Activated T-helper 1 cell treated with anti-CD3 and anti-CD28 coated beads, Interleukin-2, amount 50 U/mL, for 16 hours (primary cell): ENCODE measurements around the gene RNF14.
A peak's percentile ranks its signal among the peaks of the same experiment; 100 is the strongest.
"Not testable (repeated sequence)": the region's sequence is repeated elsewhere in the genome, so short reads cannot be mapped to it uniquely, and the experiment has no call there.

ENCODE experiments used
- DNase-seq, 2 donors: peaks; one replicate each; pipeline ENCODE4 v3.0.0-alpha.2; 2020; ENCODE audit warnings: low read depth in 1 of 2, low spot score in 1 of 2

RNF14 gene

DNA sequence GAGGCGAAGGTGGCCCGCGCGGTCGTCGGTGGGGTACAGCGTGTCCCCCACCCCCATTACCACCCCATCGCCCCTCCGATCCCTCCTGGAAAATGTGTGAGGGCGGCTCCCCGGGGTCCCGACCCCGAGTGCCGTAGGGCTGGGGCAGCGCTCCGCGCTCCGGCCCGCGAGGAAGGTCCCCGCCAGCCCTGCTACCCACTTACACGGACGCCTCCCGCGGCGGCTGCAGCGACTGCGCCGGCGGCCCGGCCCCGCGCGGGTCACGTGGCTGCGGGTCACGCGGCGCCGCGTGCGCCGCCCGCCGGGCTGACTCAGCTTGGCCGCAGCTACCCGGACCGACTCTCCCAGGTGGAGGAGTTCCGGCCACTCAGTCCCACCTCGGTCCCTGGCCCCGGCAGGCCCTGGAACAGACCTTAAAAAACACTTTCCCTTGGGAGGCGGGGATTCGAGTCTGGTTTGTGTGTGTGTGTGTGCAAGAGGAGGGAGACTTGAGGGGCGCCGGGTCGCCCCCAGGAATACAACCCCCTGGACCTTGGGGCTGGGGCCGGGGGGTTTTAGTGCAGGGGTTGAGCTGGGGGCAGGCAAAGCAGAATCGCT lies 44.0 kb downstream of the RNF14 start, which contains the start of gene GNPDA1:
GNPDA1 (minus strand) TSS at position 236 of the 597 bp plus-strand sequence. CDS start 992 bp downstream, outside the sequence.
- peak in 1 of 2 donors; percentile 64 for DNase-seq

DNA sequence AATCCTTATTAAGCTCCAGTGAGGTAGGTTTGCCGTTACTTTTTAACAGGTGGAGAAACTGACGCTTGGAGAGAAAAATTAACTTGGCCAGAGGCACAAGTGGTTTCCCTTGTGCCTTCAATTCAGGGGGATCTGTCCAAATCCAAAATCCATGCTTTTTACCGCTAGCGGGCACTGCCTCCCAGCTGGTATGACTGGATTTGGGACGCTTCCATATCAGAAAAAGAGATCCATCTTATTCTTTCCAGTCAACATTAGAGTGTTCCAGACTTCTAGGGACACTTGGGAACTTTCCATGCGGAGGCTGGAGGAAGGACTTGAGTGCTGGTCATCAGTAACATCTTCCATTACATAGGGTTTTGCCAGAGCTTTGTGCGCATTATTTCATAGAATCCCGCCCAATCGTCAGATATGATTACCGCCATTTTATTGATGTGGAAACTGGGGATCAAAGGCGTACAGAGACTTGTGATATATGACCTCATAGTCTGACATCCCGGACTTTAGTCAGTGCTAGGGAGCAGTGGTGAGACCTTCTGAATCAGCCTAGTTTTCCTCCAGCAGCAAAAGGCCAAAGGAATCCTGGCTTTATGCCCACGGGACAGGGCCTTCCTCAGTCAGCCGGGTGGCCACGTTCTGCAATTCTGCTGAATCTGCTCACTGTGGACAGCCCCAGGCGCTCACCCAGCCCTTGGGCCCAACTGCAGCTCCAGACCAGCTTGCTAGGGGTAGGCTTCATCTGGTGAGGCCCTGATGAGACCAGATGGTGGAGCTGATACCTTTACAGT lies 45.0 kb downstream of the RNF14 start:
- no peak for DNase-seq

DNA sequence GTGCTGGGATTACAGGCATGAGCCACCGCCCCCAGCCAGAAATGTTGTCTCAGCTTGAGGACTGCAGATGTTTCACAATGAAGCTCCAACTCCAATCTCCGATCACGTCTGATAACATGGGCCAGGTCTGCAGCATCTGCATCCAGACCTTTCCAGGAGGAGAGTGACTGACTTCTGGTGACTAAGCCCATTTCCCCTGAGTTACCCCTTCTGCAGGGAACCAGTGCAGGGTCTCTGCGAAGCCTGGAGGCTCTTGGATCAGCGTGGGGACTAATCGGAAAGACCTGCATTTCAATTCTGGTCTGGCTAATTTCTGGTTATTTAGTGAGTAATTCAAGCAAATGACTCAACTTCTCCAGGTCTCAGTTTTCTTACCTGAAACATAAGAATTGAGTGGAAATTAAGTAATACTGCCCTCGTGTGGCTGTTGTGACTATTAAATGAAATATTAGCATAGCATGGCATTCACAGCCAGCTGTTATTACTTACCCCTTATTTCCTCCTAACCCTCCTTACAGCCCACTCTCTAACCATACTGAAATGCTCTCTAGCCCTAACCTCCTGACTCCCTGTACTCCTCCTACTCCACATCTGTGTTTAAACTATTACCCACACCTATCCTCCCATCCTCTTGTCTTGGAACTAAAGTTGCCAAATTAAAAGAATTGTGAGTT lies 46.1 kb downstream of the RNF14 start:
- DNase-seq = peak in 1 of 2 donors; percentile 15

DNA sequence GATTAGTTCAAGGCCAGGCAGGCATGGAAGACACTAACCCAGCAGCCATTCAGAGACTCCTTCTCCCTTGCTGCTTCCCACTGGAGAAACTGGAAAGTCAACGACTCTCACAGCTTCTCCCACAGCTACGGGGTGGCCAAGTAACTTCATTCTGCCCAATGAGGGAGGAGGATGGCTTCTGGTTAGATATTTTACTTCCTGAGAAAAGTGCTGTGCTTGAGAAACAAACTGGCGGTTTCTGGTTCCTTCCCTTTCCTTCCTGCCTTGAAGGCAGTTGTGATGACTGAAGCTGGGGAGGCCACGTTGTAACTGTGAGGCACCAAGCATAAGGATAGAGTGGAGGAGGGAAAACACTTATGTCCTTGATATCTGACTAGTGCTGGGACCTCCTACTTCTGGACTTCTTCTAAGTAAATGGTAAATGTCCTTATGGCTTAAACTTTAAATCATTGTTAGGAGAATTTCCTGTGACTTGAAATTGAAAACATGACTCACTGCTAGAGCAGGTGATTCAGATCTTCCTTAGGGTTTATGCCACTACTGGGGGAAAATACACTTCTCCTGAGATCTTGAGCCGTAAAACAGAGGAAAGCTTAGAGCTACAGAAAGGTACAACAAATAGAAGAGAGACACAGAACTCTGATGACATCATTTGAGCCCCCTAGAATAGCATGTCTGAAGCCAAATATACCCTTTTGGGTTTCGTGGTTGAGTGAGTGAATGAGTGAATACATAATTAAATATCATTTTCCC lies 47.1 kb downstream of the RNF14 start:
- peak in 1 of 2 donors; percentile 20 for DNase-seq

GRCh38 chr5:142016556-142016955 lies 47.7 kb downstream of the RNF14 start:
- peak in 1 of 2 donors; percentile 9 for DNase-seq

DNA sequence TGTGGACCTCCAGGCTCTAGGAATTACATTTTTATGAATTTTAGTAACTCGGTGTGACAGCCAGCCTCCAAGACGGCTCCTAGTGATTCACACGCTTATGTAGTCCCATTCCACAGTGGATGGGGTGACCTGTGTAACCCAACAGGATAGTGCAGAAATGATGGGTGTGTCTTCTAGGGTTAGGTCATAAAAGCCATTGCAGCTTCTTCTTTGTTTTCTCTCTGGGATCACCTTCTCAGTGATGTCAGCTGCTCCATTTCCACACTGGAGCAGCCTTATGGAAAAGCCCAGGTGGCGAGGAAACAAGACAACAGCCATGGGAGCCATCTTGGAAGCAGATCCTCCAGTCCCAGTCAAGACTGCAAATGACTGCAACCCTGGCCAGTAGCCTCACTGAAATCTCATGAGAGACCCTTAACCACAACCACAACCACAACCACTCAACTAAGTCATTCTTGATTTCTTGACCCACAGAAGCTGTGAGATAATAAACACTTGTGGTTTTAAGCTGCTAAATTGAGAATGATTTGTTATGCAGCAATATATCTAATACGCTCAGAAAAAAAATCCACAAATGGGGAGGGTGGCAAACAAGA lies 49.0 kb downstream of the RNF14 start:
- no peak for DNase-seq

DNA sequence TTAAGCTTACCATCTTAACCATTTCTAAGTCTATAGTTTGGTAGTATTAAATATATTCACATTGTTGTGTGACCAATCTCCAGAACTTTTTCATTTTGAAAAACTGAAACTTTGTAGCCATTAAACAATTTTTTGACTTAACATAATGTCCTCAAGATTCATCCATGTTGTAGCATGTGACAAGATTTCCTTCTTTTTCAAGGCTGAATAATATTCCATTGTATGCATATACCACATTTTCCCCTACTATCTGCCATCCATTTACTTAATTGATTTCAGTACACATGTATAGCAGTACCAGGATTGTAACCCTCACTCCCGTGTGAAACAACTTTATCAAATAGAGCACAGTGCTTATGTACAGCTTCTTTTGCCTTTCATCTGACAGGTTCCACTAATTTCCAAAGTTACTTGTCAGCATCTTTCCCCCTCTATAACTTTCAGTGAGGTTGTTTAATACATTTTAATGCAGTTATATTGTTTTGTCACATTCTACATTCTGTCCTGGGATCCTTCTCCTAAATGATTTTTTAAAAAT lies 51.3 kb downstream of the RNF14 start:
- DNase-seq = no peak

DNA sequence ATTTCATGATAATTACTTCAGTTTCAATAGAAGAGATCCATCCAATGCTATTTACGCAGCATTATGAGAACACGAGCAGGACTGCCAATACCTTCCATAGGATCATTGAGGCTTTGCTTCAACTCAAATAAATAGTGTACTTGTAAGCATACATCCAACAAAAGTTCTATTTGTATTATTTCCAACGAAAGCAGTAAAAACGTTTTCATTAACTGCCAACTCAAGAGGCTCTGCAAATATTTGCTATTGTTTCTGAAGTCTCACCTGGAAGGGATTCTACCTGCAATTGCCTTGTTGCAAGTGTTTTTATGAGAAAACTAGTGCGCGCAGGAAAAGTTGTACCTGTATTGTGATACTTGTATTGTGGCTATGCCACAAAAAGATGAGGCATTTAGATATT lies 54.9 kb downstream of the RNF14 start:
- DNase-seq = no peak

- peak; percentile 69 to 71 for DNase-seq
Observed at GRCh38 chr5:142024771-142025304, 55.9 kb downstream of the RNF14 start.

GRCh38 chr5:142025637-142026036 lies 56.7 kb downstream of the RNF14 start:
- DNase-seq = no peak

DNA sequence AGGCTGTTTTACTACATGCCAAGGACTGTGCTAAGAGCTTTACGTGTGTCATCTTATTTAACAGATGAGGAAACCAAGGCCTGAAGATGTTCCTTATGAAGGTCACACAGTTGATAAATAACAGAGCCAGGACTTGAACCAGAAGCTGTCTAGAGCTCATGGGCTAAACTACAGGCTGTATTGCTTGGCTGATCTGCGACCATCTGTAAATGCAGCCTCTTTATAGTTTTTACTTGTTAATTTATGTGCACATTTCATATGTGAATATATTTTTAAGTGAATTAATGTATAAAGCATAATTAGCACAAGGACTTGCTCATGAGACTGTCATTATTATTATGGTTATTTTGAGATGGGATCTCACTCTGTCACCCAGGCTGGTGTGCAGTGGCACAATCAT lies 63.2 kb downstream of the RNF14 start:
- DNase-seq = no peak

DNA sequence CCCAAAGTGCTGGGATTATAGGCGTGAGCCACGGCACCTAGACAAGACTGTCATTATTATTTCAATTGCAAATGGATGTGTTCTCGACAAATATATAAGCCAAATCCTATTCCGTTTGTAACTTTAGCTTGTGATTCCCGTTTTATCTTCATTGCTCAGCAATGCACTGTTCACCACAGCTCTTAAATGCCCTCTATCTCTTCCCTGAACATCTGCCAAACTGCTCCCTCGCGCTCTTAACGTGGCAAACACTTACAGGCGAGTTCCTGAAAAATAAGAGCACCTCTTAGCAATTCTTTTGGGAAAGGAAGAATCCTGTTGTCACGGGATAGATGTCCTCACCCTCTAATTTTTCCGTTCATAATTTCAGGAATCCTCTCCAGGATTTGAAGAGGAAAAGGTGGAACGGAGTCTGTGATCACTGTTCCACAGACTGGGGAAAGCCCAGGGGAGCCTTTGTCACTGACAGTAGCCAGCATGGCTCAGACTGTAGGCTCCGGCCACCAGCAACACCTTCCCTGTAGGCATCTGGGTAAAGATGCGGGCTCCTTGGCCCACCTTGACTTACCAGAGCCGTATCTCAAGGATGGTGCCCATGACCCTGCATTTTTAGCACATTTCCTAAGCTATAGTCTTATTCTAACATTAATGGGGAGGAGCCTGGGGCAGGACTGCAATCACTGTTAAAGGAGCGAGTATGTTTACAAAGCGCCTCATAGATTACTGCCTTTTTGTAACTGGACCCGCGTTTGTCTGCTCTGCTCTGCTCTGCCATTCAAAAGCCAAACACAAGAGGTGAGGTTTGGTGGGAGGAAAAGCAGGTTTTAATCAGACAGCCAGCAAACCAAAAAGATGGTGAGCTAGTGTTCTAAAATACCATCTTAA lies 64.1 kb downstream of the RNF14 start:
- DNase-seq = no peak

DNA sequence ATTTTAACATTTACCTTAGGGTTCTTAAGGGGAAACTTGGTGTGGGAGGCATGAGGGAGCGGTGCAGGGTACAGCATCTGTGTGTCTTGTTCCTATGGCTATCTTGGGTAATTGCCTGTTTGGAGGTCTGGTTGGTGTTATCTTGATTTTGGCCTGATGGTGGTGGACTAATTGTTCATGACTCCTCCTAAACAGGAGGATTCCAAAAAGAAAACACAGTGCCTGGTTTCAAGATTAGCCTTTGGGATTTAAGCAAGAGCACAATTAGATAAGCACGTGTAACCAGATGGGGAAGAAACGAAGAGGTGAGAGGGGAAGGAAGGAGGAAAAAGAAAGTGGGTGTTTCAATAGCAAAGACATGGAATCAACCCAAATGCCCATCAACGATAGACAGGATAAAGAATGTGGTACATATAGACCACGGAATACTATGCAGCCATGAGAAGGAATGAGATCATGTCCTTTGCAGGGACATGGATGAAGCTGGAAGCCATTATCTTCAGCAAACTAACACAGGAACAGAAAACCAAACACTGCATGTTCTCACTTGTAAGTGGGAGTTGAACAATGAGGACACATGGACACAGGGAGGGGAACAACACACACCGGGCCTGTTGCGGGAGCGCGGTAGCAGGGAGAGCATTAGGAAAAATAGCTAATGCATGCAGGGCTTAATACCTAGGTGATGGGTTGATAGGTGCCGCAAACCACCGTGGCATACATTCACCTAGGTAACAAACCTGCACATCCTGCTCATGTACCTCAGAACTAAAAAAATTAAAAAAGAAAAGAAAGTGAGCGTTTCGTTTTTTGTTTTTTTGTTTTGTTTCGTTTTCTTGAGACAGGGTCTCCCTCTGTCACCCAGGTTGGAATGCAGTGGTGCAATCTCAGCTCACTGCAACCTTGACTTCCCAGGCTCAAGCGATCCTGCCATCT lies 65.0 kb downstream of the RNF14 start:
- not testable (repeated sequence) for DNase-seq

DNA sequence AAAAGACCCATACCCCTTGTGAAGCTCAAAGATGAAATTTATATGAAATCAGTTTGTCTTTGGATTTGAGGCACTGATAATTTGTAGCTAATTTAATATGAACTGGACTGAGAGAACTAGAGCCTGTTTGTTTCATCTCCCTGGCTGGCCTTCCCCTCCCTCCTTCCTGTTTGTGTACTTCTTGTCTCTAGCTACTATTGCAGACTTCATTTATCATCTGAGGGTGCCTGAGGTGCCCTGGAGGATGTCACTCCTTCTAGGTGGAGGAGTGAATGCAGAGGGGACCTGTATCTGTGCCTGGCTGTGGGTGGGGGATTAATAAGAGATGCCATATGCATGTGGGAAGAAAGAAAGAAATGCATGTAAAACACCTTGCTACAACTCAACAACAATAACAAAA lies 66.1 kb downstream of the RNF14 start:
- no peak for DNase-seq

GRCh38 chr5:142036918-142037317 lies 68.0 kb downstream of the RNF14 start:
- no peak for DNase-seq

- not testable (repeated sequence) for DNase-seq
Observed at GRCh38 chr5:142037599-142037998, 68.7 kb downstream of the RNF14 start.

GRCh38 chr5:142038735-142039134 lies 69.8 kb downstream of the RNF14 start:
- DNase-seq = no peak
